K562 (cell line): ENCODE measurements around the gene MRPL10. TPM values are rescaled to one million over a fixed set of nuclear protein-coding genes. Genes with fewer than 3 reads are reported as not detected.

ENCODE experiments used
- E2F3 ChIP-seq: fragments of 250-450 bp; sonication (Bioruptor Pico); IDR thresholded peaks from 2 replicates; pipeline ENCODE4 v1.4.0; 2020; ENCODE audit warnings: mild to moderate bottlenecking
- KDM2B ChIP-seq: fragments of 250-450 bp; sonication (Bioruptor Pico); IDR thresholded peaks from 2 replicates; pipeline ENCODE4 v1.8.0; 2021; ENCODE audit warnings: mild to moderate bottlenecking, moderate library complexity
- KLF16 ChIP-seq: IDR thresholded peaks from 2 replicates; pipeline ENCODE4 v1.6.1; 2016; ENCODE audit warnings: antibody characterized with exemption
- MBD2 ChIP-seq: sonication (generic); IDR thresholded peaks from 2 replicates; pipeline ENCODE4 v1.6.1; 2016; ENCODE audit warnings: low read depth, borderline replicate concordance
- MYNN ChIP-seq, 2 experiments: sonication (generic); formaldehyde crosslinking in 1 of 2; IDR thresholded peaks; 2 replicates each; pipeline versions ENCODE4 v1.5.0 to v1.6.1; 2016 to 2020; ENCODE audit warnings: antibody characterized with exemption in 1 of 2, missing genetic modification reagents in 1 of 2
- PCBP1 ChIP-seq: fragments of 200-400 bp; formaldehyde crosslinking; IDR thresholded peaks from 2 replicates; pipeline ENCODE4 v1.6.1; 2018; ENCODE audit warnings: mild to moderate bottlenecking, low read depth, low read length; ENCODE audit not compliant: poor library complexity, severe bottlenecking
- RBM34 ChIP-seq: fragments of 200-400 bp; formaldehyde crosslinking; IDR thresholded peaks from 2 replicates; pipeline ENCODE4 v1.6.1; 2018; ENCODE audit warnings: low read length, borderline replicate concordance; ENCODE audit not compliant: insufficient read depth
- RFX1 ChIP-seq: fragments of 450-650 bp; IDR thresholded peaks from 2 replicates; pipeline ENCODE4 v1.6.1; 2016; ENCODE audit warnings: mild to moderate bottlenecking, moderate library complexity
- TBP ChIP-seq: optimal IDR thresholded peaks from 2 replicates; pipeline ENCODE3; 2011; ENCODE audit warnings: low read depth, low read length, improper control_type of control experiment
- ZNF551 ChIP-seq: fragments of 250-450 bp; sonication (Bioruptor Pico); IDR thresholded peaks from 2 replicates; pipeline ENCODE4 v1.5.0; 2021; ENCODE audit warnings: mild to moderate bottlenecking, moderate library complexity
- ZNF699 ChIP-seq: fragments of 250-450 bp; sonication (Bioruptor Pico); IDR thresholded peaks from 2 replicates; pipeline ENCODE4 v1.8.0; 2021; ENCODE audit warnings: mild to moderate bottlenecking, moderate library complexity; ENCODE audit not compliant: insufficient replicate concordance
- ZNF778 ChIP-seq: fragments of 450-650 bp; formaldehyde crosslinking; IDR thresholded peaks from 2 replicates; pipeline ENCODE4 v1.4.0; 2020; ENCODE audit warnings: mild to moderate bottlenecking, moderate library complexity
- ZNF830 ChIP-seq: fragments of 250-450 bp; sonication (Bioruptor Pico); IDR thresholded peaks from 2 replicates; pipeline ENCODE4 v1.5.0; 2021; ENCODE audit warnings: mild to moderate bottlenecking
- polyA plus RNA-seq, 8 experiments: library from polyadenylated mRNA; depleted of rRNA in 4 of 8; stranded (reverse) in 5 of 8; unstranded in 3 of 8; fragments of >200 nt; fragmentation: Nextera tagmentation in 2 of 8; fragmentation: Illumina TruSeq in 1 of 8; extraction: Ambion mirVana in 2 of 8; extraction: Trizol in 1 of 8; gene quantifications; 2 replicates each; pipeline versions ENCODE4 v1.2.1 to v1.2.3, GENCODE V29; 2011 to 2014; ENCODE audit warnings: inconsistent platforms in 1 of 8, missing spikeins in 1 of 8
- total RNA-seq, 7 experiments: library from RNA; depleted of rRNA in 6 of 7; stranded (reverse); fragments of >200 nt in 6 of 7; fragmentation: Illumina TruSeq in 2 of 7; extraction: Trizol in 2 of 7; gene quantifications; 2 replicates each; pipeline versions ENCODE4 v1.2.1 to v1.2.3, GENCODE V29; 2011 to 2021; ENCODE audit warnings: low replicate concordance in 1 of 7
- TF ChIP-seq, protein P1 (sequence below): fragments of 250-450 bp; sonication (Bioruptor Pico); IDR thresholded peaks from 2 replicates; pipeline ENCODE4 v1.4.0; 2020; ENCODE audit warnings: borderline replicate concordance
- TF ChIP-seq, protein P2 (sequence below): fragments of 250-450 bp; sonication (Bioruptor Pico); IDR thresholded peaks from 2 replicates; pipeline ENCODE4 v1.8.0; 2022; ENCODE audit warnings: moderate library complexity, mild to moderate bottlenecking, inconsistent platforms
- TF ChIP-seq, protein P3 (sequence below), 2 experiments: fragments of 450-650 bp; IDR thresholded peaks; 2 replicates each; pipeline ENCODE4 v1.6.1; 2016; ENCODE audit warnings: mild to moderate bottlenecking in 2 of 2, borderline replicate concordance in 1 of 2, low read depth in 1 of 2, moderate library complexity in 1 of 2

Gene MRPL10
- total and polyA plus RNA-seq, 9 of the 15 experiments (the other 6 are each of a cell fraction or from before 2014, with no cell fraction given): 27.8 to 105 (median 67.3) TPM

DNA sequence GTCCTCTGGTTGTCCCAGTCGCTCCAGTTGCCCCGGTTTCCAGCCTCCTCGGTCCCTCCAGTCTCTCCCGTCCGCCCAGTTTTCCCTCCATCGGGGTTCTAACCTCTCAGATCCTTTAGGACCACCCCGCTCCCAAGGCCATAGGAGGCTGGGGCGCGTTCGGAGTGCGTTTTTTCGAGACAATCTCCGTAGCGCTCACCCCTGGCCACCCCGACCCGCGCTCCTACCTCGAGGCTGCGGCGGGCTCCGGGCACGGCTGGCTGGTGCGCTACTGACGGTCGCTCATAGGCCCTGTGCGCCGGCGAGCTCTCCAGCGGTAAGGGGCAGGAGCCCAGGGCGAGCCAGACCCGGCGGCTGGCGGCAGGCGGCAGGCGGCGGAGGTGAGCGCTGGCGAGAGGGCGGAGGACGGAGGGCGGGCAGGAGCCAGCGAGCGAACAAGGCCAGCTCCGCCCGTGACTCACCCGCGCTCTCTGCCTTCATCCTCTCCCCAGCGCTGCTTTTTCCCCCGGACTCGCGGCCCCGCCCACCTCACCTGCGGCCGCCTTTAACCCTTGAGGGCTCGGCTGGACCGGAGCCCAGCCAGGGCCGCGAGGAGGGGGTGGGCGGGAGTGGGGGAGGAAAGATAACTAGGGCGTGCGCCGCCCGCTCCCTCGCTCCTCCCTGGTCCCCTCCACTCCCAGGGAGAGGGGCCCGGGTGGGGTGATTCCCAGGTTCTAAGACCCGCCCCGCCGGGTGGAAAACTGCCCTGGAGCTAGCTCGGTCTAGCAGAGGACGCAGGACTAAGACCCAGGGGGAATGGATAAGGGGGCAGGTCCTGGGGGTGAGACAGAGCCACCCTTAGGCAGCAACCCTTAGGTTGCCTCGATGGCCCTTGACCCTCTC lies 19.6 kb upstream of the MRPL10 start, which contains the start of gene SP6 (continued):
- TF ChIP-seq, protein P1, sequence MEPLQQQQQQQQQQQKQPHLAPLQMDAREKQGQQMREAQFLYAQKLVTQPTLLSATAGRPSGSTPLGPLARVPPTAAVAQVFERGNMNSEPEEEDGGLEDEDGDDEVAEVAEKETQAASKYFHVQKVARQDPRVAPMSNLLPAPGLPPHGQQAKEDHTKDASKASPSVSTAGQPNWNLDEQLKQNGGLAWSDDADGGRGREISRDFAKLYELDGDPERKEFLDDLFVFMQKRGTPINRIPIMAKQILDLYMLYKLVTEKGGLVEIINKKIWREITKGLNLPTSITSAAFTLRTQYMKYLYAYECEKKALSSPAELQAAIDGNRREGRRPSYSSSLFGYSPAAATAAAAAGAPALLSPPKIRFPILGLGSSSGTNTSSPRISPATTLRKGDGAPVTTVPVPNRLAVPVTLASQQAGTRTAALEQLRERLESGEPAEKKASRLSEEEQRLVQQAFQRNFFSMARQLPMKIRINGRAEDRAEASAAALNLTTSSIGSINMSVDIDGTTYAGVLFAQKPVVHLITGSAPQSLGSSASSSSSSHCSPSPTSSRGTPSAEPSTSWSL (CRISPR knock-in tag): no peak
- TF ChIP-seq E2F3 (CRISPR knock-in tag) (no peak), RFX1 (no peak), ZNF778 (CRISPR knock-in tag) (no peak), ZNF830 (CRISPR knock-in tag) (no peak), TBP (peak; percentile 86), RBM34 (no peak), KLF16 (no peak), ZNF551 (CRISPR knock-in tag) (no peak), MBD2 (no peak), PCBP1 (no peak), MYNN (IDR thresholded peaks at IDR 0.05) (no peak), MYNN (CRISPR knock-in tag; IDR thresholded peaks at IDR 0.05) (no peak), ZNF699 (no peak), KDM2B (CRISPR knock-in tag) (0 out of 2 replicates have a peak, but pooled peaks have one; percentile 10)
- TF ChIP-seq, protein P2, sequence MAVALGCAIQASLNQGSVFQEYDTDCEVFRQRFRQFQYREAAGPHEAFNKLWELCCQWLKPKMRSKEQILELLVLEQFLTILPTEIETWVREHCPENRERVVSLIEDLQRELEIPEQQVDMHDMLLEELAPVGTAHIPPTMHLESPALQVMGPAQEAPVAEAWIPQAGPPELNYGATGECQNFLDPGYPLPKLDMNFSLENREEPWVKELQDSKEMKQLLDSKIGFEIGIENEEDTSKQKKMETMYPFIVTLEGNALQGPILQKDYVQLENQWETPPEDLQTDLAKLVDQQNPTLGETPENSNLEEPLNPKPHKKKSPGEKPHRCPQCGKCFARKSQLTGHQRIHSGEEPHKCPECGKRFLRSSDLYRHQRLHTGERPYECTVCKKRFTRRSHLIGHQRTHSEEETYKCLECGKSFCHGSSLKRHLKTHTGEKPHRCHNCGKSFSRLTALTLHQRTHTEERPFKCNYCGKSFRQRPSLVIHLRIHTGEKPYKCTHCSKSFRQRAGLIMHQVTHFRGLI: no peak
- TF ChIP-seq, protein P3, sequence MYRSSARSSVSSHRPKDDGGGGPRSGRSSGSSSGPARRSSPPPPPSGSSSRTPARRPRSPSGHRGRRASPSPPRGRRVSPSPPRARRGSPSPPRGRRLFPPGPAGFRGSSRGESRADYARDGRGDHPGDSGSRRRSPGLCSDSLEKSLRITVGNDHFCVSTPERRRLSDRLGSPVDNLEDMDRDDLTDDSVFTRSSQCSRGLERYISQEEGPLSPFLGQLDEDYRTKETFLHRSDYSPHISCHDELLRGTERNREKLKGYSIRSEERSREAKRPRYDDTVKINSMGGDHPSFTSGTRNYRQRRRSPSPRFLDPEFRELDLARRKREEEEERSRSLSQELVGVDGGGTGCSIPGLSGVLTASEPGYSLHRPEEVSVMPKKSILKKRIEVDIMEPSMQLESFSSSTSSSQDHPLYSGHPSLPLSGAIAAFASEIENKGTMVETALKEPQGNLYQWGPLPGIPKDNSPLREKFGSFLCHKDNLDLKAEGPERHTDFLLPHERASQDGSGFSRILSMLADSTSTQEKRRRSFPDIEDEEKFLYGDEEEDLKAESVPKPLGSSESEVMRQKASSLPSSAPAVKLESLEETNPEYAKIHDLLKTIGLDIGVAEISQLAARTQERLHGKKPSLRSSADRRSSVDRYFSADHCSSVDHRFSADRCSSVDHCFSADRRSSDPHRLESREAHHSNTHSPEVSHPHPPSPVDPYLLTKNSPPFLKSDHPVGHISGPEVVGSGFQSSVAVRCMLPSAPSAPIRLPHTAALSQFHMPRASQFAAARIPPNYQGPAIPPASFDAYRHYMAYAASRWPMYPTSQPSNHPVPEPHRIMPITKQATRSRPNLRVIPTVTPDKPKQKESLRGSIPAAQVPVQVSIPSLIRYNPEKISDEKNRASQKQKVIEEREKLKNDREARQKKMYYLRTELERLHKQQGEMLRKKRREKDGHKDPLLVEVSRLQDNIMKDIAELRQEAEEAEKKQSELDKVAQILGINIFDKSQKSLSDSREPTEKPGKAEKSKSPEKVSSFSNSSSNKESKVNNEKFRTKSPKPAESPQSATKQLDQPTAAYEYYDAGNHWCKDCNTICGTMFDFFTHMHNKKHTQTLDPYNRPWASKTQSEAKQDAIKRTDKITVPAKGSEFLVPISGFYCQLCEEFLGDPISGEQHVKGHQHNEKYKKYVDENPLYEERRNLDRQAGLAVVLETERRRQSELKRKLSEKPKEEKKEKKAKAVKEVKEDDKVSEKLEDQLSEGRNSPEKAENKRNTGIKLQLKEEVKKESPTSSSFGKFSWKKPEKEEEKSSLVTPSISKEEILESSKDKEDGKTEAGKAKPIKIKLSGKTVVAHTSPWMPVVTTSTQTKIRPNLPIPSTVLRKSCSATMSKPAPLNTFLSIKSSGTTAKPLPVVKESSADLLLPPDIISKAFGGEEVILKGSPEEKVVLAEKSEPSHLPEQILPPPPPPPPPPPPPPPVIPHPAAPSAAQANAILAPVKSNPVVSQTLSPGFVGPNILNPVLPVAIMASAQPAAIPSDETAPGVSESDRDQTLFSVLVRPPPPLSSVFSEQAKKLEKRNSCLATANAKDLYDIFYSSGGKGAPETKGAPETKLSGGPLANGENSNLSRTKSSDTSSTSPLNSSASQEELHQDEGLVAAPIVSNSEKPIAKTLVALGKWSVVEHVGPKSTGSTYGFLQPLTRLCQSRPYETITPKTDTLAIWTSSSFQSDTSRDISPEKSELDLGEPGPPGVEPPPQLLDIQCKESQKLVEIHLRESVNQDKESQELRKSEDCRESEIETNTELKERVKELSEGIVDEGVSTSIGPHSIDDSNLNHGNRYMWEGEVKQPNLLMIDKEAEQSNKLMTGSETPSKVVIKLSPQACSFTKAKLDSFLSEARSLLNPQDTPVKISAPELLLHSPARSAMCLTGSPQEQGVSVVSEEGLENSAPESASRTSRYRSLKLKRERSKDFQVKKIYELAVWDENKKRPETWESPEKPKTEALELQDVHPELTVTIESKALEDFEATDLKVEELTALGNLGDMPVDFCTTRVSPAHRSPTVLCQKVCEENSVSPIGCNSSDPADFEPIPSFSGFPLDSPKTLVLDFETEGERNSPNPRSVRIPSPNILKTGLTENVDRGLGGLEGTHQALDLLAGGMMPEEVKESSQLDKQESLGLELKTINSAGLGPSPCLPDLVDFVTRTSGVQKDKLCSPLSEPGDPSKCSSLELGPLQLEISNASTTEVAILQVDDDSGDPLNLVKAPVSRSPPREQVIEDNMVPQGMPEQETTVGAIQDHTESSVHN (IDR thresholded peaks at IDR 0.05; ENCODE audit: borderline replicate concordance in 1 of 2, low read depth in 1 of 2): no peak
